GM12878 (cell line): ENCODE results near the gene MAGEB1. TPM values are rescaled to one million over a fixed set of nuclear protein-coding genes. Genes with fewer than 3 reads are reported as not detected.

Experiments used
- ATAC-seq: fragments of 200-7000 bp; cut with Tn5 transposase; 3 replicates; pipeline ENCODE4 v1.9.1; 2020; ENCODE audit warnings: mild to moderate bottlenecking, moderate library complexity
- BruUV-seq: library from RNA; stranded (reverse); fragments of 400-500 nt; replicated peaks from 2 replicates; lab custom pipeline; 2021; lab: Mats Ljungman, UMichigan
- CTCF ChIA-PET: fragments of 300-600 bp; sonication (Branson Sonifier 250); formaldehyde crosslinking; extraction: SDS; loops from one replicate; lab custom pipeline; 2021; ENCODE audit warnings: inconsistent platforms; lab: Yijun Ruan, JAX
- POLR2A ChIA-PET: fragments of 350-600 bp; formaldehyde crosslinking; extraction: SDS; loops from one replicate; lab custom pipeline; 2021; ENCODE audit warnings: inconsistent platforms; lab: Charles Lee
- RAD21 ChIA-PET: fragments of 300-600 bp; sonication (Branson Sonifier 250); formaldehyde crosslinking; loops from one replicate; lab custom pipeline; 2023; ENCODE audit warnings: antibody characterized with exemption; ENCODE audit not compliant: unreplicated experiment; lab: Charles Lee
- SMC1A ChIA-PET: fragments of 300-600 bp; sonication (Branson Sonifier 250); formaldehyde crosslinking; loops from one replicate; lab custom pipeline; 2023; ENCODE audit not compliant: unreplicated experiment, uncharacterized antibody; lab: Charles Lee
- DNase-seq: peaks from one replicate; pipeline ENCODE4 v3.0.0-alpha.2; 2011; ENCODE audit warnings: low read depth, low spot score
- FAIRE-seq: peaks from 3 replicates; lab custom pipeline; 2011; peaks lifted over from hg19 to GRCh38; lab: Jason Lieb, UNC
- H2AFZ ChIP-seq: 2 replicates; pipeline ENCODE4 v1.6.0; 2011; ENCODE audit warnings: low read depth, low read length, control low read depth; ENCODE audit not compliant: control insufficient read depth
- H3K27ac ChIP-seq: 2 replicates; pipeline ENCODE4 v1.5.1; 2011; ENCODE audit warnings: control low read depth; ENCODE audit not compliant: control insufficient read depth, insufficient read depth
- H3K27me3 ChIP-seq, 2 experiments: replicated peaks in 1 of 2; 2 replicates each; pipeline versions ENCODE4 v1.6.0 to v1.6.1; 2011; ENCODE audit warnings: low read length in 1 of 2; ENCODE audit not compliant: control insufficient read depth in 2 of 2, insufficient read depth in 2 of 2
- H3K36me3 ChIP-seq, 2 experiments: 2 replicates each; pipeline ENCODE4 v1.5.1; 2011; ENCODE audit warnings: low read length in 1 of 2; ENCODE audit not compliant: control insufficient read depth in 2 of 2, insufficient read depth in 2 of 2
- H3K4me1 ChIP-seq: 2 replicates; pipeline ENCODE4 v1.6.1; 2011; ENCODE audit warnings: mild to moderate bottlenecking, low read length, moderate library complexity, mixed read lengths; ENCODE audit not compliant: control insufficient read depth, insufficient read depth
- H3K4me2 ChIP-seq: 2 replicates; pipeline ENCODE4 v1.6.0; 2011; ENCODE audit warnings: control low read depth; ENCODE audit not compliant: control insufficient read depth, insufficient read depth
- H3K4me3 ChIP-seq: fragments of 200-600 bp; sonication (generic); 2 replicates; pipeline ENCODE4 v1.5.1; 2016
- H3K79me2 ChIP-seq: 2 replicates; pipeline ENCODE4 v1.6.0; 2011; ENCODE audit warnings: low read length; ENCODE audit not compliant: control insufficient read depth, insufficient read depth
- H3K9ac ChIP-seq: 2 replicates; pipeline ENCODE4 v1.8.0; 2011; ENCODE audit warnings: low read length, control low read depth, mixed read lengths; ENCODE audit not compliant: control insufficient read depth, insufficient read depth
- H3K9me3 ChIP-seq: replicated peaks from 3 replicates; pipeline ENCODE4 v1.5.1; 2011; ENCODE audit warnings: mild to moderate bottlenecking, low read length; ENCODE audit not compliant: control insufficient read depth, insufficient read depth
- H4K20me1 ChIP-seq: 2 replicates; pipeline ENCODE4 v1.6.0; 2011; ENCODE audit not compliant: control insufficient read depth, insufficient read depth
- CBX3 ChIP-seq: fragments of 200-600 bp; sonication (generic); IDR thresholded peaks from 2 replicates; pipeline ENCODE4 v1.6.1; 2016; ENCODE audit warnings: low read depth, borderline replicate concordance
- HDAC6 ChIP-seq: fragments of 200-600 bp; sonication (generic); IDR thresholded peaks from one replicate; pipeline ENCODE4 v1.8.0; 2017; ENCODE audit warnings: antibody characterized with exemption; ENCODE audit not compliant: unreplicated experiment
- IKZF1 ChIP-seq: fragments of 450-650 bp; conservative IDR thresholded peaks from 2 replicates; pipeline ENCODE4 v1.6.1; 2017; ENCODE audit warnings: antibody characterized with exemption, mild to moderate bottlenecking
- JUND ChIP-seq: IDR thresholded peaks from 2 replicates; pipeline ENCODE4 v1.6.1; 2012; ENCODE audit warnings: low read depth, mild to moderate bottlenecking, low read length, improper control_type of control experiment, moderate library complexity
- PAX5 ChIP-seq: IDR thresholded peaks from 2 replicates; pipeline ENCODE4 v1.6.1; 2011; ENCODE audit warnings: low read depth, low read length, borderline replicate concordance
- RFX5 ChIP-seq: IDR thresholded peaks from 2 replicates; pipeline ENCODE4 v1.6.1; 2011; ENCODE audit warnings: low read depth, low read length, improper control_type of control experiment
- SMC3 ChIP-seq: IDR thresholded peaks from 2 replicates; pipeline ENCODE4 v1.6.1; 2011; ENCODE audit warnings: low read length, improper control_type of control experiment, borderline replicate concordance
- SP1 ChIP-seq: IDR thresholded peaks from one replicate; pipeline ENCODE4 v1.6.1; 2011; ENCODE audit warnings: low read depth, low read length
- SREBF1 ChIP-seq: IDR thresholded peaks from 2 replicates; pipeline ENCODE4 v1.6.1; 2012; ENCODE audit warnings: mild to moderate bottlenecking, low read length
- STAT1 ChIP-seq: fragments of 450-650 bp; conservative IDR thresholded peaks from 2 replicates; pipeline ENCODE4 v1.6.1; 2014; ENCODE audit warnings: antibody characterized with exemption, mild to moderate bottlenecking
- ZBED1 ChIP-seq: IDR thresholded peaks from 2 replicates; pipeline ENCODE4 v1.6.1; 2016; ENCODE audit warnings: borderline replicate concordance
- WGBS: methylation state at CpG from one replicate; pipeline ENCODE4 v1.1.6; 2016; ENCODE audit warnings: low lambda C conversion rate; ENCODE audit not compliant: insufficient replicate concordance, insufficient coverage; ENCODE audit errors: missing lambda C conversion rate; 5-methylcytosine and 5-hydroxymethylcytosine counted together
- in situ Hi-C: fragments of 300-500 bp; cut with MboI; formaldehyde crosslinking; loops from 9 replicates; pipeline ENCODE4 v1.14.3; 2018; ENCODE audit warnings: mixed read lengths
- intact Hi-C: fragments of 100-400 bp; cut with micrococcal nuclease; formaldehyde crosslinking; loops from one replicate; pipeline ENCODE4 v1.14.2; 2022; ENCODE audit not compliant: unreplicated experiment
- polyA plus RNA-seq, 11 experiments: library from polyadenylated mRNA; depleted of rRNA in 4 of 11; unstranded in 6 of 11; stranded (reverse) in 5 of 11; fragments of >200 nt; fragmentation: Nextera tagmentation in 4 of 11; fragmentation: Illumina TruSeq in 1 of 11; extraction: Ambion mirVana in 4 of 11; extraction: Trizol in 1 of 11; gene quantifications; 1 replicate in 1 of 11; 2 replicates in 10 of 11; pipeline versions ENCODE4 v1.2.1 to v1.2.3, GENCODE V29; 2011 to 2016; ENCODE audit warnings: inconsistent platforms in 2 of 11, missing spikeins in 2 of 11, low read depth in 1 of 11
- total RNA-seq, 4 experiments: library from RNA; depleted of rRNA in 3 of 4; stranded (reverse); fragments of >200 nt in 3 of 4; fragmentation: Illumina TruSeq in 1 of 4; extraction: Trizol in 1 of 4; gene quantifications; 2 replicates each; pipeline versions ENCODE4 v1.2.1 to v1.2.3, GENCODE V29; 2013 to 2021
- TF ChIP-seq, protein P1 (sequence below): fragments of 450-650 bp; formaldehyde crosslinking; IDR thresholded peaks from 2 replicates; pipeline ENCODE4 v1.5.0; 2022; ENCODE audit warnings: mild to moderate bottlenecking, missing genetic modification characterization
- TF ChIP-seq, protein P2 (sequence below): fragments of 450-650 bp; formaldehyde crosslinking; IDR thresholded peaks from 2 replicates; pipeline ENCODE4 v1.4.0; 2020; ENCODE audit warnings: mild to moderate bottlenecking, moderate library complexity
- TF ChIP-seq, protein P3 (sequence below): fragments of 450-650 bp; IDR thresholded peaks from 2 replicates; pipeline ENCODE4 v1.6.1; 2017; ENCODE audit warnings: mild to moderate bottlenecking, low read depth, inconsistent platforms; ENCODE audit not compliant: poor library complexity, severe bottlenecking
- TF ChIP-seq, protein P4 (sequence below): fragments of 450-650 bp; IDR thresholded peaks from 2 replicates; pipeline ENCODE4 v1.6.1; 2017; ENCODE audit warnings: mild to moderate bottlenecking

Gene MAGEB1
- total and polyA plus RNA-seq, 10 of the 15 experiments (the other 5 are each of a cell fraction or from before 2014, with no cell fraction given): 0.04 to 0.06 TPM; not detected in 8

DNA sequence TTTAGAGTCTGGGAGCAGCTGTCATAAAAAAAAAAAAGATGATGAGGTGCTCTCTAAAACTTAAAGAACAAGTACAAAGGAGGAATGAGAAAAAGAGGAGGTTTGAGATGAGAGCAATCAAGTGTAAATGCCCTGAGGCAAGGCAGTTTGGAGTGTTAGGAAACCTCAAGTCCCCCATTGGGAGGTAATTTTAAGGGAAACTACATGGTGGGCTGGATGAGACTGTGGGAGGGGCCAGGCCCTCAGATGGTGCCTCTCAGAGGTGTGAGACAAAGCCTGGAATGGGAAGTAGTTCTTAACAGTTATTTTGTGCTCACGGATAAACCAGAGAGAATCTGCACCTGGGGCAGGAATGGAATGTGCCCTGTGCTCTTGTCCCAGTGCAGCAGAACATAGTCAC lies 18.4 kb upstream of the MAGEB1 start:
- FAIRE-seq: no peak
- no peak overlapping the region for H2AFZ ChIP-seq
- no peak for DNase-seq
- intact Hi-C loops (no loop called here), in situ Hi-C loops (no loop called here)
- no peaks in the 10 kb centered on the region for H4K20me1 ChIP-seq
- H3K9me3 ChIP-seq: no peaks in the 10 kb centered on the region
- no peaks in the 10 kb centered on the region for H3K27me3 ChIP-seq
- H3K9ac ChIP-seq: no peak overlapping the region
- H3K4me2 ChIP-seq: no peak overlapping the region
- H3K27ac ChIP-seq: no peak overlapping the region
- H3K4me3 ChIP-seq: no peak overlapping the region
- ATAC-seq: no peak
- BruUV-seq: no TSS peak
- H3K79me2 ChIP-seq: no peaks in the 10 kb centered on the region
- CTCF ChIA-PET: no interaction called here
- 50% methylated on average over 1 of the region's 1 CpG for WGBS
- POLR2A ChIA-PET: no interaction called here
- SMC1A ChIA-PET: no interaction called here
- H3K4me1 ChIP-seq: no peaks in the 10 kb centered on the region
- RAD21 ChIA-PET: no interaction called here
- no peaks in the 10 kb centered on the region for H3K36me3 ChIP-seq
- TF ChIP-seq IKZF1 (no peak), STAT1 (no peak), ZBED1 (no peak), SP1 (no peak), PAX5 (no peak), HDAC6 (no peak), JUND (no peak), SMC3 (no peak), RFX5 (no peak), SREBF1 (no peak), CBX3 (no peak)
- TF ChIP-seq, protein P1, sequence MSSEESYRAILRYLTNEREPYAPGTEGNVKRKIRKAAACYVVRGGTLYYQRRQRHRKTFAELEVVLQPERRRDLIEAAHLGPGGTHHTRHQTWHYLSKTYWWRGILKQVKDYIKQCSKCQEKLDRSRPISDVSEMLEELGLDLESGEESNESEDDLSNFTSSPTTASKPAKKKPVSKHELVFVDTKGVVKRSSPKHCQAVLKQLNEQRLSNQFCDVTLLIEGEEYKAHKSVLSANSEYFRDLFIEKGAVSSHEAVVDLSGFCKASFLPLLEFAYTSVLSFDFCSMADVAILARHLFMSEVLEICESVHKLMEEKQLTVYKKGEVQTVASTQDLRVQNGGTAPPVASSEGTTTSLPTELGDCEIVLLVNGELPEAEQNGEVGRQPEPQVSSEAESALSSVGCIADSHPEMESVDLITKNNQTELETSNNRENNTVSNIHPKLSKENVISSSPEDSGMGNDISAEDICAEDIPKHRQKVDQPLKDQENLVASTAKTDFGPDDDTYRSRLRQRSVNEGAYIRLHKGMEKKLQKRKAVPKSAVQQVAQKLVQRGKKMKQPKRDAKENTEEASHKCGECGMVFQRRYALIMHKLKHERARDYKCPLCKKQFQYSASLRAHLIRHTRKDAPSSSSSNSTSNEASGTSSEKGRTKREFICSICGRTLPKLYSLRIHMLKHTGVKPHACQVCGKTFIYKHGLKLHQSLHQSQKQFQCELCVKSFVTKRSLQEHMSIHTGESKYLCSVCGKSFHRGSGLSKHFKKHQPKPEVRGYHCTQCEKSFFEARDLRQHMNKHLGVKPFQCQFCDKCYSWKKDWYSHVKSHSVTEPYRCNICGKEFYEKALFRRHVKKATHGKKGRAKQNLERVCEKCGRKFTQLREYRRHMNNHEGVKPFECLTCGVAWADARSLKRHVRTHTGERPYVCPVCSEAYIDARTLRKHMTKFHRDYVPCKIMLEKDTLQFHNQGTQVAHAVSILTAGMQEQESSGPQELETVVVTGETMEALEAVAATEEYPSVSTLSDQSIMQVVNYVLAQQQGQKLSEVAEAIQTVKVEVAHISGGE: no peak
- TF ChIP-seq, protein P2, sequence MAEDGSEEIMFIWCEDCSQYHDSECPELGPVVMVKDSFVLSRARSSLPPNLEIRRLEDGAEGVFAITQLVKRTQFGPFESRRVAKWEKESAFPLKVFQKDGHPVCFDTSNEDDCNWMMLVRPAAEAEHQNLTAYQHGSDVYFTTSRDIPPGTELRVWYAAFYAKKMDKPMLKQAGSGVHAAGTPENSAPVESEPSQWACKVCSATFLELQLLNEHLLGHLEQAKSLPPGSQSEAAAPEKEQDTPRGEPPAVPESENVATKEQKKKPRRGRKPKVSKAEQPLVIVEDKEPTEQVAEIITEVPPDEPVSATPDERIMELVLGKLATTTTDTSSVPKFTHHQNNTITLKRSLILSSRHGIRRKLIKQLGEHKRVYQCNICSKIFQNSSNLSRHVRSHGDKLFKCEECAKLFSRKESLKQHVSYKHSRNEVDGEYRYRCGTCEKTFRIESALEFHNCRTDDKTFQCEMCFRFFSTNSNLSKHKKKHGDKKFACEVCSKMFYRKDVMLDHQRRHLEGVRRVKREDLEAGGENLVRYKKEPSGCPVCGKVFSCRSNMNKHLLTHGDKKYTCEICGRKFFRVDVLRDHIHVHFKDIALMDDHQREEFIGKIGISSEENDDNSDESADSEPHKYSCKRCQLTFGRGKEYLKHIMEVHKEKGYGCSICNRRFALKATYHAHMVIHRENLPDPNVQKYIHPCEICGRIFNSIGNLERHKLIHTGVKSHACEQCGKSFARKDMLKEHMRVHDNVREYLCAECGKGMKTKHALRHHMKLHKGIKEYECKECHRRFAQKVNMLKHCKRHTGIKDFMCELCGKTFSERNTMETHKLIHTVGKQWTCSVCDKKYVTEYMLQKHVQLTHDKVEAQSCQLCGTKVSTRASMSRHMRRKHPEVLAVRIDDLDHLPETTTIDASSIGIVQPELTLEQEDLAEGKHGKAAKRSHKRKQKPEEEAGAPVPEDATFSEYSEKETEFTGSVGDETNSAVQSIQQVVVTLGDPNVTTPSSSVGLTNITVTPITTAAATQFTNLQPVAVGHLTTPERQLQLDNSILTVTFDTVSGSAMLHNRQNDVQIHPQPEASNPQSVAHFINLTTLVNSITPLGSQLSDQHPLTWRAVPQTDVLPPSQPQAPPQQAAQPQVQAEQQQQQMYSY (CRISPR knock-in tag): no peak
- TF ChIP-seq, protein P3, sequence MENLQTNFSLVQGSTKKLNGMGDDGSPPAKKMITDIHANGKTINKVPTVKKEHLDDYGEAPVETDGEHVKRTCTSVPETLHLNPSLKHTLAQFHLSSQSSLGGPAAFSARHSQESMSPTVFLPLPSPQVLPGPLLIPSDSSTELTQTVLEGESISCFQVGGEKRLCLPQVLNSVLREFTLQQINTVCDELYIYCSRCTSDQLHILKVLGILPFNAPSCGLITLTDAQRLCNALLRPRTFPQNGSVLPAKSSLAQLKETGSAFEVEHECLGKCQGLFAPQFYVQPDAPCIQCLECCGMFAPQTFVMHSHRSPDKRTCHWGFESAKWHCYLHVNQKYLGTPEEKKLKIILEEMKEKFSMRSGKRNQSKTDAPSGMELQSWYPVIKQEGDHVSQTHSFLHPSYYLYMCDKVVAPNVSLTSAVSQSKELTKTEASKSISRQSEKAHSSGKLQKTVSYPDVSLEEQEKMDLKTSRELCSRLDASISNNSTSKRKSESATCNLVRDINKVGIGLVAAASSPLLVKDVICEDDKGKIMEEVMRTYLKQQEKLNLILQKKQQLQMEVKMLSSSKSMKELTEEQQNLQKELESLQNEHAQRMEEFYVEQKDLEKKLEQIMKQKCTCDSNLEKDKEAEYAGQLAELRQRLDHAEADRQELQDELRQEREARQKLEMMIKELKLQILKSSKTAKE: no peak
- TF ChIP-seq, protein P4, sequence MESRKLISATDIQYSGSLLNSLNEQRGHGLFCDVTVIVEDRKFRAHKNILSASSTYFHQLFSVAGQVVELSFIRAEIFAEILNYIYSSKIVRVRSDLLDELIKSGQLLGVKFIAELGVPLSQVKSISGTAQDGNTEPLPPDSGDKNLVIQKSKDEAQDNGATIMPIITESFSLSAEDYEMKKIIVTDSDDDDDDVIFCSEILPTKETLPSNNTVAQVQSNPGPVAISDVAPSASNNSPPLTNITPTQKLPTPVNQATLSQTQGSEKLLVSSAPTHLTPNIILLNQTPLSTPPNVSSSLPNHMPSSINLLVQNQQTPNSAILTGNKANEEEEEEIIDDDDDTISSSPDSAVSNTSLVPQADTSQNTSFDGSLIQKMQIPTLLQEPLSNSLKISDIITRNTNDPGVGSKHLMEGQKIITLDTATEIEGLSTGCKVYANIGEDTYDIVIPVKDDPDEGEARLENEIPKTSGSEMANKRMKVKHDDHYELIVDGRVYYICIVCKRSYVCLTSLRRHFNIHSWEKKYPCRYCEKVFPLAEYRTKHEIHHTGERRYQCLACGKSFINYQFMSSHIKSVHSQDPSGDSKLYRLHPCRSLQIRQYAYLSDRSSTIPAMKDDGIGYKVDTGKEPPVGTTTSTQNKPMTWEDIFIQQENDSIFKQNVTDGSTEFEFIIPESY: no peak
